Gastrocnemius medialis (tissue), 4 donors: Measurements from ENCODE around the gene SPRING1. TPM values are rescaled to one million over a fixed set of nuclear protein-coding genes. Genes with fewer than 3 reads are reported as not detected.

ENCODE experiments used
- ATAC-seq, 2 donors: fragments of 150-250 bp; one replicate each; pipeline ENCODE4 v1.9.1; 2016
- DNase-seq, 2 donors: peaks; one replicate each; pipeline ENCODE4 v3.0.0-alpha.2; 2019
- H3K27ac ChIP-seq, 4 donors: fragments of 200-600 bp; sonication (generic); 1 replicate in 1 of 4; 2 replicates in 3 of 4; pipeline ENCODE4 v1.5.1; 2016 to 2018; ENCODE audit warnings: mild to moderate bottlenecking in 2 of 4, moderate library complexity in 1 of 4
- H3K27me3 ChIP-seq, 3 donors: fragments of 200-600 bp; sonication (generic) in 2 of 3; 1 replicate in 1 of 3; 2 replicates in 2 of 3; pipeline versions ENCODE4 v1.5.1 to v1.6.0; 2016 to 2019; ENCODE audit warnings: mild to moderate bottlenecking in 1 of 3, moderate library complexity in 1 of 3
- H3K36me3 ChIP-seq, 2 donors: fragments of 200-600 bp; sonication (generic) in 1 of 2; one replicate each; pipeline ENCODE4 v1.5.1; 2017 to 2018
- H3K4me1 ChIP-seq, 2 donors: fragments of 200-600 bp; sonication (generic) in 1 of 2; one replicate each; pipeline ENCODE4 v1.5.1; 2016 to 2017; ENCODE audit warnings: mild to moderate bottlenecking in 2 of 2
- H3K4me3 ChIP-seq, 4 donors: fragments of 200-600 bp; sonication (generic) in 3 of 4; 1 replicate in 1 of 4; 2 replicates in 3 of 4; pipeline ENCODE4 v1.5.1; 2016 to 2019; ENCODE audit warnings: mild to moderate bottlenecking in 2 of 4
- H3K9me3 ChIP-seq, 3 donors: fragments of 200-600 bp; sonication (generic) in 2 of 3; 1 replicate in 1 of 3; 2 replicates in 2 of 3; pipeline ENCODE4 v1.5.1; 2016 to 2019
- POLR2A ChIP-seq, 2 donors: fragments of 450-650 bp; IDR thresholded peaks; one replicate each; pipeline ENCODE4 v1.6.1; 2017; ENCODE audit warnings: antibody characterized with exemption in 2 of 2, mild to moderate bottlenecking in 2 of 2, moderate library complexity in 2 of 2
- in situ Hi-C, 4 donors: fragments of 200-750 bp; cut with MboI; loops; one replicate each; pipeline versions ENCODE4 v1.15.0 to v1.8.0; 2017; ENCODE audit warnings: low sequenced_read_pairs in 4 of 4
- intact Hi-C: fragments of 100-400 bp; cut with DNase I; formaldehyde crosslinking; loops from one replicate; pipeline ENCODE4 v1.15.1; 2023; ENCODE audit warnings: low total_unique reads
- total RNA-seq, 4 donors: library from RNA; depleted of rRNA; stranded (reverse); fragments of >200 nt; gene quantifications; one replicate each; pipeline versions ENCODE4 v1.1.0 to v1.2.3, GENCODE V29; 2016
- TF ChIP-seq, protein P1 (sequence below), 5 experiments: fragments of 450-650 bp in 3 of 5; fragments of 200-600 bp in 2 of 5; sonication (generic) in 2 of 5; IDR thresholded peaks in 4 of 5; conservative IDR thresholded peaks in 1 of 5; 1 replicate in 4 of 5; 2 replicates in 1 of 5; pipeline ENCODE4 v1.5.1; 2016 to 2019; ENCODE audit warnings: antibody characterized with exemption in 5 of 5, mild to moderate bottlenecking in 3 of 5, moderate library complexity in 3 of 5

The SPRING1 gene
- total RNA-seq, 4 donors from 2014 or later, result 3.5 to 11.0 (median 8.2) TPM

DNA sequence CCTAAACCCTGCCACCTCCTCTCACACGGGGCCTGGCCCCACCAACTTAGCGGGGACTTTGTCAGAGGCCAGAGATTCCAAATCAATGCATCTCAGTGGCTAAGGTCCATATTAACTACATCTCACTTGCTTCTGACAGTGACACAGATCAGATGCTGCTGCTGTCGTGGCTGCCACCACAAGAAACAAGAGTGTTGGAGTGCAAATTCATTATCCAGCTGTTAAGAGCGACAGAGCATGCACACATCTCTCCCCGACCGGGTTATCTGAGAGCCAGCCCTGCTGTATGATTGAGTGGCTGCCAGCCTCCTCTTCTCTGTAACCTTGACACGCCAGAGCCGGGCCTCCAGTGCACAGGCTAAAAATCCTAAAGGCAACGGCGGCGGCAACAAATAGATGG lies 40.2 kb downstream of the SPRING1 start:
- ATAC-seq (no peak), DNase-seq (no peak)
- intact Hi-C loops (no loop called here), in situ Hi-C loops (no loop called here)
- H3K9me3 ChIP-seq, result no peaks in the 10 kb centered on the region
- TF ChIP-seq, protein P1, sequence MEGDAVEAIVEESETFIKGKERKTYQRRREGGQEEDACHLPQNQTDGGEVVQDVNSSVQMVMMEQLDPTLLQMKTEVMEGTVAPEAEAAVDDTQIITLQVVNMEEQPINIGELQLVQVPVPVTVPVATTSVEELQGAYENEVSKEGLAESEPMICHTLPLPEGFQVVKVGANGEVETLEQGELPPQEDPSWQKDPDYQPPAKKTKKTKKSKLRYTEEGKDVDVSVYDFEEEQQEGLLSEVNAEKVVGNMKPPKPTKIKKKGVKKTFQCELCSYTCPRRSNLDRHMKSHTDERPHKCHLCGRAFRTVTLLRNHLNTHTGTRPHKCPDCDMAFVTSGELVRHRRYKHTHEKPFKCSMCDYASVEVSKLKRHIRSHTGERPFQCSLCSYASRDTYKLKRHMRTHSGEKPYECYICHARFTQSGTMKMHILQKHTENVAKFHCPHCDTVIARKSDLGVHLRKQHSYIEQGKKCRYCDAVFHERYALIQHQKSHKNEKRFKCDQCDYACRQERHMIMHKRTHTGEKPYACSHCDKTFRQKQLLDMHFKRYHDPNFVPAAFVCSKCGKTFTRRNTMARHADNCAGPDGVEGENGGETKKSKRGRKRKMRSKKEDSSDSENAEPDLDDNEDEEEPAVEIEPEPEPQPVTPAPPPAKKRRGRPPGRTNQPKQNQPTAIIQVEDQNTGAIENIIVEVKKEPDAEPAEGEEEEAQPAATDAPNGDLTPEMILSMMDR (IDR thresholded peaks at IDR 0.05 in 4 of 5, conservative IDR thresholded peaks at IDR 0.05 in 1 of 5), result no peak
- TF ChIP-seq POLR2A (IDR thresholded peaks at IDR 0.05), result no peak
- H3K27me3 ChIP-seq, result peaks cover 13 to 20% (median 19%) of the 10 kb centered on the region in 3 donors
- no peak overlapping the region for H3K27ac ChIP-seq
- H3K36me3 ChIP-seq, result no peaks in the 10 kb centered on the region
- H3K4me3 ChIP-seq, result no peak overlapping the region
- peaks cover 14% of the 10 kb centered on the region in 2 donors for H3K4me1 ChIP-seq

- Histone ChIP-seq H3K4me3 (no peak overlapping the region), H3K27me3 (peaks cover 17 to 24% (median 23%) of the 10 kb centered on the region in 3 donors), H3K27ac (no peak overlapping the region), H3K4me1 (peaks cover 14% of the 10 kb centered on the region in 2 donors), H3K36me3 (no peaks in the 10 kb centered on the region), H3K9me3 (no peaks in the 10 kb centered on the region)
- in situ Hi-C loops, result no loop called here
- no peak for ATAC-seq
- no peak for DNase-seq
- intact Hi-C loops, result no loop called here
- no peak for TF ChIP-seq POLR2A (IDR thresholded peaks at IDR 0.05)
- TF ChIP-seq, protein P1 (IDR thresholded peaks at IDR 0.05 in 4 of 5, conservative IDR thresholded peaks at IDR 0.05 in 1 of 5), result no peak
Observed at GRCh38 chr12:116697305-116697704, 40.6 kb downstream of the SPRING1 start.

GRCh38 chr12:116695464-116695725 lies 42.5 kb downstream of the SPRING1 start:
- DNase-seq, result no peak
- intact Hi-C loops (no loop called here), in situ Hi-C loops (no loop called here)
- peaks cover 14% of the 10 kb centered on the region in 2 donors for H3K4me1 ChIP-seq
- ATAC-seq, result no peak
- H3K27me3 ChIP-seq, result peaks cover 24 to 31% (median 25%) of the 10 kb centered on the region in 3 donors
- TF ChIP-seq POLR2A (IDR thresholded peaks at IDR 0.05), result no peak
- TF ChIP-seq, protein P1 (IDR thresholded peaks at IDR 0.05 in 4 of 5, conservative IDR thresholded peaks at IDR 0.05 in 1 of 5), result no peak
- no peaks in the 10 kb centered on the region for H3K36me3 ChIP-seq
- no peaks in the 10 kb centered on the region for H3K9me3 ChIP-seq
- H3K27ac ChIP-seq, result no peak overlapping the region
- no peak overlapping the region for H3K4me3 ChIP-seq

GRCh38 chr12:116694653-116695463 lies 43.0 kb downstream of the SPRING1 start:
- in situ Hi-C loops, result no loop called here
- H3K4me3 ChIP-seq, result no peak overlapping the region

DNA sequence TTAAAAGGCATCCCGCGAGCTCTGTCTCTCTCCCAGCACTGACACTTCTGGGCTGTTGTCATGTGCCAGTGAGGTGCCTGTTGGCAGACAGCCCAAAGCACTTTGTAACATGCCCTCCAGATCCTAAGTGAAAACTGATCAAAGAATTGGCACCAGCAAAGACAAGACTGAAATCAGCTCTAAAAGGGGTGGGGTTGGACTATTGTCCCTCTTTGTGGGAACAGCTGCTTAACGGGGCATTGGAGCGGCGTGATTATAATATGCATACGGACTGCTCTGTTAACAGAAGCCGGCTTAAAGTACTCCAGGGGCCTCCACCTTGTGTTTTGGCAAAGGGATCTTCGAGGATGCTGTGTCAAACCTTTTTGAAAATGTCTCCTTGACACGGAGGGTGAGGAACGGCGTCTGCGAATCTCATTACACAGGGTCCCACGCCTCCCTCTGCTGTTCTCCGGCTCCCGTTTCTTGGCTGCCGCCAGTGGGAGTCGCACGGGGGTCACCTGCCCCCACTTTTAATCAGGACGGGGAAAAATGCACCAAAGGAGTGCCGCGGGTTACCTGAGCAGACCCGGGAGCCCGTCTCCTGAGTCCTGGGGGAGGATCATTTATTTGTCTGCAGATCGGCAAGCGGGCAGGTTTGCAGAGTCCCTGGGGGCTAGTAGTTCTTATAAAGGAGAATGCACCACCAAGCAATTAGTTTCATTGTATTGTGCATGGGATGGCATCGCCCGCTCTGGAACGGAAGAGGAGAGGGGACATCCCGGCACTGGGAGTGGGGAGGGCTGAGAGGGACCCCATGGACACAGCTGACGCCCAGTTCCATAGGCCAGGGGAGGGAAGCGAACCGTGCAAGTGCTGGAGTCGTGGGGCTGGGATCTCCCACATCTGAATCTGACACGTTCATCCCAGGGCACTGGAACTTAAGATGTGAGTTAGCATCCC lies 44.3 kb downstream of the SPRING1 start:
- in situ Hi-C loops, result no loop called here
- DNase-seq, result no peak
- intact Hi-C loops, result no loop called here

More at GRCh38 chr12:116694653-116695463, 43.0 kb downstream of the SPRING1 start:
- TF ChIP-seq POLR2A (IDR thresholded peaks at IDR 0.05), result no peak
- ATAC-seq, result no peak
- H3K27ac ChIP-seq, result peak overlapping the region in 1 of 4 donors; percentile 10
- H3K9me3 ChIP-seq, result no peaks in the 10 kb centered on the region
- DNase-seq, result no peak
- peaks cover 14% of the 10 kb centered on the region in 2 donors for H3K4me1 ChIP-seq
- intact Hi-C loops, result no loop called here
- no peaks in the 10 kb centered on the region for H3K36me3 ChIP-seq
- H3K27me3 ChIP-seq, result peaks cover 24 to 31% (median 25%) of the 10 kb centered on the region in 3 donors

More for the DNA sequence above, 44.3 kb downstream of the SPRING1 start:
- Histone ChIP-seq H3K27ac (peak overlapping the region in 2 of 4 donors; percentile 0 to 20), H3K4me1 (peaks cover 10 to 11% of the 10 kb centered on the region in 2 donors), H3K9me3 (no peaks in the 10 kb centered on the region), H3K27me3 (peaks cover 25 to 31% (median 28%) of the 10 kb centered on the region in 3 donors), H3K36me3 (no peaks in the 10 kb centered on the region), H3K4me3 (peak overlapping the region; percentile 25 to 52 (median 36))
- ATAC-seq, result no peak
- TF ChIP-seq POLR2A (IDR thresholded peaks at IDR 0.05), result no peak
- TF ChIP-seq, protein P1 (IDR thresholded peaks at IDR 0.05 in 4 of 5, conservative IDR thresholded peaks at IDR 0.05 in 1 of 5), result no peak
